ENCODE measurements around the gene IMPA2.
"Not testable (repeated sequence)": the region's sequence is repeated elsewhere in the genome, so short reads cannot be mapped to it uniquely, and the experiment has no call there.

IMPA2 gene

DNA sequence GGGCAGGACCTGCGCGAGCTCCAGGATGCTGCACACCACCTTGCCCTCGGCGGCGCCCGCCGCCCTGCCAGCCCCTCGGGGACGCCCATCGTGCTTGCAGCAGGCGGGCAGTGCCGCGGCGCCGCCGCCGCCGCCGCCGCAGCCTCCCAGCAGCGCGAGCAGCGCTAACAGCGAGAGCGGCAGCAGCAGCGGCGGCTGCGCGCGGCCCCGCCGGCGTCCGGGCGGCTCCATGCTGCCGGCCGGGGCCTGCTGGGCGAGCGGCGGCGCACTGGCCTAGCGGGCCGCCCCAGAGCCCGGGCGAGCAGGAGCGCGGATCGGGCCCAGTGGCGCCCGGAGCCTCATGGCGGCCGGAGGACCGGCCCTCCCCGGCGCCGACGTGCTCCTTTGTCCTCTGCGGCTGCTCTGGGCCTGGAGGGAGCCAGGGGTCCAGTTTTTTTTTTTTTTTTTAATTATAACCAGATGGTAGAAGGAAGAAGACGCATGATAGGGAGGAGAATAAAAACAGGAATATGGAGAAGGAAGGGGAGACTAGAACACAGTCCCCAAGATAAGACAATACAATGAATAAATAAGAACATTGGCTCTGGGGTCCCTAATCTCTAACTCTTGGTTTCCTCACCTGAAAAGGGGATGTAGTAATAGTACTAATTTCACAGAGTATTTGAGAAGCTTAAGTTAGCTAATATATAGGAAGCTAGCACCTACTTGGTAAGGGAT, 95.3 kb downstream of the IMPA2 start:
- DNase-seq (ENCODE audit: low read depth) = no peak

DNA sequence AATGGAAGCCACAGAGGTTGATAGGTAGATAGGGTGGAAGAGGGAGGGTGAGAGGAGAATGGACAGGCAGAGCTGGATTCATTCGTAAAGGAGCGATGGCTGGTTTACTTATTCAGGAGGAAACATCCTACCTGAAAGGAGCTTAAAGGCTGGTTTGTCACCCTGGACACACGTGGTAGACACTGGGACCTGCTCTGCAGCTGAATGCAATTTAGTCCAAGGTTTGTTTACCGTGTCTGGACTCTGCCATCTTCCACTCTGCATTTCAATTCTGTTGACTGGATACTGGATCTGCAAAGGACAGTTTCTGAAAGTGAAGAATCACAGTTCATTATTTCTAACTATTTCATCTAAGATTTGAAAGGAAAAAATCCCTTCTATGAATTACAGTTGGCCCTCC, 96.7 kb downstream of the IMPA2 start:
- DNase-seq (ENCODE audit: low read depth) = not testable (repeated sequence)

DNA sequence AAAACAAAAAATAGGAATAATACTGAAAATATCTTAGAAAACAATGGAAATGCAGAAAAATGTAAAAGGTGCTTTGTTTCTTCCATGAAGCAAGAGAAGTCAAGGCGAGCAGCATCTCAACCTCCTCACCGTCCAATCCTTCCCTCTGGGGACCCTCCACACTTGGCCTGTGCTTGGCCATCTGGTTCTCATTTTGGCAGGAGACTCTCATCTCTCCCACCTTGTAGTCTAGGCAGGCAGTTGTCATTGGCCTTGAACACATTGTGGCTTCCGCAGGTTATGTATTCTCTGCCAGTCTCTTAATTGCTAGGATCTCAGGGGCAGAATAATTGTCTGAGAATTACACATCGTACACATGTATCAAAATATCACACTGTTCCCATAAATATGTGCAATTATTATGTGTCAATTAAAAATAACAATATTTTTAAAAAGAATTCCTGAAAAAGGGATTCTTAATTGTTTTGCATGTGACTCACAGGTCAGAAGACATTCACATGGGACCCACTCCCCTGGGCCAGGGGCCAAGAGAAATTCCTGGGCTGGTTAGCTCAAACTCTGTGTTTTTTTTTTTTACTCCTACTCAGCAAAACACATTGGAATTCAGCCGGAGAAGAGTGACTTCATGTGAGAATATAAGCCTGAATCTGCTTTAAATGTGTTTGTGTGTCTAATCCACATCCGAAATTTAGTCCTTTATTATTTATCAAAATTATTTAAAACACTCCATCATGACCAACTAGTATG, 98.4 kb downstream of the IMPA2 start:
- no peak for DNase-seq (ENCODE audit: low read depth)
